ENCODE results near the gene PCAT7.
"Not testable (repeated sequence)": the region's sequence is repeated elsewhere in the genome, so short reads cannot be mapped to it uniquely, and the experiment has no call there.

The PCAT7 gene

DNA sequence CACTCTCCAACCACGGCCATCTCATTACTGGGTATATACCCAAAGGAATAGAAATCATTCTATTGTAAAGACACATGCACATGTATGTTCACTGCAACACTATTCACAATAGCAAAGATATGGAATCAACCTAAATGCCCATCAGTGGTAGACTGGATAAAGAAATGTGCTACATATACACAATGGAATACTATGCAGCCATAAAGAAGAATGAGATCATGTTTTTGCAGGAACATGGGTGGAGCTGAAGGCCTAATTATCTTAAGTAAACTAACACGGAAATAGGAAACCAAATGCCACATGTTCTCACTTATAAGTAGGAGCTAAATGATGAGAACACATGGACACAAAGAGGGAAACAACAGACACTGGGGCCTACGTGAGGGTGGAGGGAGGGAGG lies 9.4 kb downstream of the PCAT7 start:
- not testable (repeated sequence) for DNase-seq

DNA sequence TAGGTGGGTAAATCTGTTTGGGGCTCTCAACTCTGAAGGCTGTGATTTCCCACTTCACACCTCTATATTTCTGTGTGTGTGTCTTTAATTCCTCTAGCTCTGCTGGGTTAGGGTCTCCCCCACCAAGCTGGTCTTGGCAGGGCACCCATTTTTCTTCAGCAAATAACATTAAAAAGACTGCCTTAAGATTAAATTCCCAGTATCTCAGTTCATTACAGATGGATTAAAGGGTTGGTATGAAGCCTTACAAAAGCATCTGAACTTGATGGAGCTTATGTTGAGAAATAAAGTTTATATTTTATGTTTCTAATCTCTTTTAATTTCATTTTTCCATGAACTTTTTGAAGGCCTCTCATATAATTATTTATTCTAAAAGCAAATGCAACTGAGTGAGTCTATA lies 11.7 kb downstream of the PCAT7 start:
- DNase-seq: no peak

DNA sequence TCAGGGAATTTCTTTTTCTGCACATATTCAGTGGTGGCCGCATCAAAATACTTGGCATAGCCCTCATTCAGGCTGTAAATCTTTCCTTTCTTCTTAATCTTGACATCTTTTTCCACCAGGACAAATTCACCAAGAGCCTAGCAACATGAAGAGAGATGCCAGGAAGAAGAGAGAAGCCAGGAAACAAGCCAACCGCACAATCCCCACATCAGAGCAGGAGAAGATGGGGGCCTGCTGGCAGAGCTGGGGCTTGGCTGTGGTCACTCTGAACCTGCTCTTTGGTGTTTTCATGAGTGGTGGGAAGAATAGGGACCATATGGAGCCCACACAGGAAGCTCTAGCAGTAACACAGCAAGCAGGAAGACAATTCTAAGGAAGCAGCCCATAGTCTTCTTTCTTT lies 12.4 kb downstream of the PCAT7 start:
- DNase-seq: no peak

DNA sequence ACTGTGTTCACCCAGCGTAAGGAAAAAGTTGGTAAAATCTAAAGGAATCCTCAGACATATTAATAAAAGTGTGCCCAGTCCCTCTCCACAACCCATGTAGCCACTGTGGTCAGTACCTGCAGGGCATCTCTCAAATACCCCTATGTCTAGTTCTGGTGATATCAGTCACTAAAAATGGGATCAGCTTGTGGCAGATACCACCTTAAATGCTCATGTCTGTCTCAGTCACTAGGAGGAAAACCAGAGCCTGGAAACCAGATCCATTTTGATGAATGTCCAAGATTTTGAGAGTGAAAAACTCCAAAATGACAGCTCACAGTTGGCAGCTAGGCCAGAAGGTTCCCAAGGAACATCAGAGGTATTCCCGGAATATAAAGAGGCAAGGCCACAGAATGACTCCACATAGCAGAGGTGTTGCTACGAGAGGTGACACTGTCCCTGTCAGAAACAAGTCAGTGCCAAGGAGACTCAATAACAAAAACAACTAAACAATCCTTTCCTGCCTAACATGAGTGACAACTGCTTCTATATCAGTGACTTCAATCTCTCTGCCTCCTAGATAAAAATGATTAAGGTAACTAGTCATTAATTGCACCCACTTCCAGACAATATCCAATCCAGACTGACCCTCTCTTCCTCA lies 13.5 kb downstream of the PCAT7 start:
- no peak for DNase-seq

DNA sequence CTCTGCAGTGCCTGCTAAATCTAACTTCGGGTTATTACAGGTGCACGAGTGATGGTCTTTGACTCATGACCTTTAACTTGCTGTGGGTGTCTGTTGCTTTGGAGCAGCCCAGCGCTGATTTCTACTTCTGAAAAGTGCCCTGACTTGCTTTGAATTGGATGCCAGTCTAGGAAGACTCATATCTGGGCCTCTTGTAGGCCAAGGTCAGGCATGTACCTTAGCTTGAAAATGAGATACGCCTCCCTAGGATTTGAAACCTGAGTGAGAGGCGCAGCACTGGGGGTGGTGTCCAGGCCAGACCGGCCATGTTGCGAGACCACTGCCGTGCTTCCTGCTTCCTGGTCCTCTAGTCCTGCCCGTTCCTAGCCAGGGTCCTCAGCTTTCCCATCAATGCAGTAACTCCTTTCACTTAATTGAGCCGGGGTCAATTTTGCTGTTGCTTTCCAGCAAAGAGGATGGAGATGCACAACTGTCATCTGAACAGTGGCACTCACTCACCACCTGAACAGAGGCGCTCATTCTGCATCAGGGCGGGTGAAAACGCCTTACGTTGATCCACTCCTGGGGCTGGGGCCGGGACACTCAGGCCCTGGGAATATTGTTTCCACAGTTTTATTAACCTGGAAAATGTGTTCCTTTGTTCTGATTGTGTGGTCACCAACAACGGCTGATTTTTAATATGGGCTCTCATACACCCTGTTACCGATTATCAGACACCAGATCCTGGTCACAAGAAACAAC lies 14.3 kb downstream of the PCAT7 start:
- DNase-seq: no peak

DNA sequence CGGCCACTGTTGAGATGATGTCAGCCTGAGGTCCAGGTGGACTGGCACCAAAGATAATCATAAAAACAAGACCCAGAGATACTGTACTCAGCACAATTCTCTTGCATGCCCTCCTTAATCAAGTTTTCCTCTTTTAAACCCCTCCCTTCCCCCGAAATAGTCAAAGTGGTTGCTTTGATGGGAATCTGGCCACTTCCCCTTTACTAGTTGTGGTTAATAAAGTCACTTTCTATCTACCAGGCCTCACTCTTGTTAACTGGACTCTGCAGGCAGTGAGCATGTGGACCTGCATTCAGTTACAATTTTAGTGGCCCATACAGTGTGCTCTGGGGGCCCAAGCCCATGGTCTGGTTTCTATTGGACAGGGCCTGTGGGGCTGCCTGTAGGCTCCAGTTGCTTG lies 21.2 kb downstream of the PCAT7 start:
- no peak for DNase-seq

DNA sequence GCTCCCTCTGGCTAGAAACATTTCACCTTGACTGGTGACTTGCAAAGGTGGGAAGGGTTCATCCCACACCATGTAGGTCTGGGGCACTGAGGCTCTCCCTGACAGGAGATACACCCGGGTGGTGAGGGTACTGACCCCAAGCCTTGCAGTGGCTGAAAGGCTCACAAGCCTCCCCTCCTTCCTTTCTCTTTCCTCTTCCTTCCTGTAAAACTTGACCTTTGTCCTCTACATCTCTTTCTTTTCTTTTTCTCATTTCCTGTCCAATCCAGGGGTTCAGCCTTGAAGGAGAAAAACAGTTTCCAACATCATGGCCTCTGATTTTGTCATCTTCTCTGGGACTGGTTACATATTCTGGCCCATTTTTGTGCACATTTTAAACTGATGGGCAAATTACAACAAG lies 22.2 kb downstream of the PCAT7 start:
- DNase-seq: no peak

DNA sequence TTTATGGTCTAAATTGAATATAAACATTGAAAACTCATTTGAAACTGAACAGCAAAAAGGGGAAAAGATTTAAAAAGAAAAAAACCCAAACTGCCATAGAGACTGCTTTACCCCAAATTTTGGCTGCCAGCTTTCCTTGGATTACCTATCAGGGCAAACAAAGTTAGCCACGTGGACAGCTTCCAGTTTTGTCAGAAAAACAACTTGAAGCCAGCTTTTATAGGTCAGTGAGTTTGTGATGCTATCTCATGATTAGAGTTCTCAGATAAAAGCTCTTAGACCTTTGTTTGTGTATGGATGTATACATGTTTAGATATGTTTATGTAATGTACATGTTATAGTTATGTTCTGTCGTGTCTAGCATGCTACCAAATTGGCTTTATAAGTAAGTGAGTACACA lies 22.7 kb downstream of the PCAT7 start:
- DNase-seq: no peak

DNA sequence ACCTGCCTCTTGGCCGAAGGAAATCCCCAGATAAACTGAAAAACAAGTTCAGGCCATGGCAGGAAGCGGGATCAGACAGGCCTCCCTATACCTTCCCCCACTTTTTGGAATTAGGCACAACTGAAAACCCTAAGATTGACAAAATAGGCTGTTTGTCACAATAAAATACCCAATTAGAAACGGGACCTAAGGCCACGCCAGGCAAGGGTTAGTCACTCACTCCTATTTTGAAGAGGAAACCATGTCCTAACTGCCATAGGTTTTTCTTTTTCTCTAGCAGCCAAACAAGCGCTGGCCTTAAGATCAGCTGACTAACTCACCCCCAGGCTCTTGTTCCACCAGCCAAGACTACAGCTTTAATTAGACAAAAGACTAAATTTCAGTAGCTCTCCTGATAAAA lies 26.8 kb downstream of the PCAT7 start:
- DNase-seq: no peak

DNA sequence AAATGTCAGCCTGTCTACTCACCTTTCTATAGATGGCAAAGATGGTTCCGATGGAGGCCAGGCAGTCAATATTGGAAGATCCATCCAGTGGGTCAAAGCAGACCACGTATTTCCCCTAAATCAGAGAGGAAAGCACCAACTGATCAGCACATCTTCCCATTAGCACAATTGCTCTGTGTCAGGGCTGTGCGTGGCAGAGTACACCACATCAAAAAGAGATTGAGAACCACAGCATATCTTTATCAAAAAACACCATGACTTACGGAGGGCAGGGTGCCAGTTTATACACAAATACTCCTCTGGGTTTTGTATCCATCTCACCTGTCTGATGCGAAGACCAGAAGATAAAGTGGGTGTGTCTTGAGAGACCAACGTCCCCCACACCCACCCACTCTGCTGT lies 29.7 kb downstream of the PCAT7 start:
- DNase-seq: no peak

DNA sequence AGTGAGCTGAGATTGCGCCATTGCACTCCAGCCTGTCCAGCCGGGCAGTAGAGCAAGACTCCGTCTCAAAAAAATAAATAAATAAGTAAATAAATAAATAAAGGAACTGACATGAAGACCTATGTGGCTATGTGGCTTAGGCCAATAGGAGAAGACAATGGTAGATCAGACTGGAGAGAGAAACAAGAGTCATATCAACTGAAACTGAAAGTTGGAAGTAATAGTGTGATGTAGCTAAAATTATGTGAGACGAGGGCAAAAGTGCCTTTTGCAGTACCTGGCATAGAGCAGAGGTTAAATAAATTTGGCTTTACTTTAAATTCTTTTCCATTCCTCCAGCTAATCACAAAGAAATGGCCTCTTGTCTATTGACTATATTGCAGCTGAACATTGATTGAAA lies 31.4 kb downstream of the PCAT7 start:
- no peak for DNase-seq

DNA sequence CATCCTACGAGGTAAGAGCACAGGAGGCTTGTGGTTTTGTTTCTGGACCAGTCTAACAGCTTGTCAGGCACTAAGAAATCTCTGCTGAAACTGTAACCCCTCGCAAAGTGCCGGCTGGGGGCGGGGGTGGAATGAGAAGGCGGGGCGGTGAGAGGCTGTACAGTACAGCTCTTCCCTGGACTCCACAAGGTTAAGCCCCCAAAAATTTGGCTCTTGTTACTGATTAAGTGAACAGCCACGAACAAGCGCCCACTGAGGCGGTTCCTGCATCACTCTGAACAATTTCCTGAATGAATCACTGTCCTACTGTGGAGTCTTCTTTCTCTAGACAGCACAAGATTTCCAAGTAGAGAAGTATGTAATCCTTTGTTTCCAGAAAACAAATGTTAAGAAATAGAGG lies 31.9 kb downstream of the PCAT7 start:
- peak; percentile 12 for DNase-seq

DNA sequence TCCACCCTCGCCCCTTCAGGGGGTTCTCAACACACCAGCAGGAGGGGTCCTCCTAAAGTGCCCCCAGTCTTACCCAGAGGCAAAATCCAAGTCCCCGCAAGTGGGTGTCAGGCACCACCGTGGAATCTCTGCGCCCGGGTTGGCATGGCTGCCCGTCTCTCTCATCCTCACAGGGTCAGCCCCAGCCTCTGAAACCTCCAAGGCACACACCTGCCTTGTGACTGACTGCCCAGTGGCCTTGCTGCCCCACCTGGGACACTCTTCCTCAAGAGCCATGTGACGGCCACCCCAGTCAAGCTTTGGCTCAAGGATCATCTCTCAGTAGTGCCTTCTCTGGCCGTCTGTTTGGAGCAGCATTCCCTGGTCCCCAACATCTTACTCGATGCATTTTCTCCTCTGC lies 33.8 kb downstream of the PCAT7 start:
- DNase-seq: no peak

DNA sequence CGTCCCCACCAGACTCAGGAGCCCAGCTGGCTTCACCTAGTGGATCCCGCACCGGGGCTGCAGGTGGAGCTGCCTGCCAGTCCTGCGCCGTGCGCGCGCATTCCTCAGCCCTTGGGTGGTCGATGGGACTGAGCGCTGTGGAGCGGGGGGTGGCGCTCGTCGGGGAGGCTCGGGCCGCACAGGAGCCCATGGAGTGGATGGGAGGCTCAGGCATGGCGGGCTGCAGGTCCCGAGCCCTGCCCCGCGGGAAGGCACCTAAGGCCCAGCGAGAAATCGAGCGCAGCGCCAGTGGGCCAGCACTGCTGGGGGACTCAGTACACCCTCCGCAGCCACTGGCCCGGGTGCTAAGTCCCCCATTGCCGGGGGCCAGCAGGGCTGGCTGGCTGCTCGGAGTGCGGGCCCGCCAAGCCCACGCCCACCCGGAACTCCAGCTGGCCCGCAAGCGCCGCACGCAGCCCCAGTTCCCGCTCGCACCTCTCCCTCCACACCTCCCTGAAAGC lies 36.2 kb downstream of the PCAT7 start:
- DNase-seq: not testable (repeated sequence)

DNA sequence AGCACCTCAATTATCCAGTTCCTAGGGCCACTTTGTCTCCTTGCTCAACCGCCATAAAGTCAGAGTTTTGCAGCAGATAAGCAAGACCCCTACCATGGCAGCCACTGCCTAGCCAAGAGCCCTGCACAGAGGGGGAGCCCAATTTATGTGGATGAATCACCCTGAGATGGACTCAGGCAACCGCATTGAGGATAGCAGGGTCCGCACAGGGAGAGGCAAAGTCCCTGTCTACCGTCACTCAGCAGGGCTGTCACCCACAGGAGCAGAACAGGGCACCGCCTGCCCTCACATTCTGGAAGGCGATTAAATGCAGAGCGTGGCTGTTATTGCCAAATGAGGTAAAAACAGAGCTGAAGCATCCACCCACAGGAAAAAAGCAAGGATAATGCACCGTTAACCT lies 37.0 kb downstream of the PCAT7 start:
- no peak for DNase-seq

DNA sequence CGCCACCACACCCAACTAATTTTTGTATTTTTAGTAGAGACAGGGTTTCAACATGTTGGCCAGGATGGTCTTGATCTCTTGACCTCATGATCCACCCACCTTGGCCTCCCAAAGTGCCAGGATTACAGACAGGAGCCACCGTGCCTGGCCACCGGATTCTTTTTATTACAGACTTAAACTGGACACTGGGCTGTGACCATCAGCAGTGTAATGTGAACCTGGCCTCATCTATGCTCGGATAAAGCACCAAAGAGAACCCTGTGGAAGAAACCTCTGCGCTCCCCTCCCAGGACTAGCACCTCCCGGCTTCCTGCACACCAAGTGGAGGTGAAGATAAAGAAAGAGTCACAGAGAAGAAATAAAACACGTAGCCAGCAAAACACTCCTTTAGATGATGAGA lies 37.8 kb downstream of the PCAT7 start:
- not testable (repeated sequence) for DNase-seq

DNA sequence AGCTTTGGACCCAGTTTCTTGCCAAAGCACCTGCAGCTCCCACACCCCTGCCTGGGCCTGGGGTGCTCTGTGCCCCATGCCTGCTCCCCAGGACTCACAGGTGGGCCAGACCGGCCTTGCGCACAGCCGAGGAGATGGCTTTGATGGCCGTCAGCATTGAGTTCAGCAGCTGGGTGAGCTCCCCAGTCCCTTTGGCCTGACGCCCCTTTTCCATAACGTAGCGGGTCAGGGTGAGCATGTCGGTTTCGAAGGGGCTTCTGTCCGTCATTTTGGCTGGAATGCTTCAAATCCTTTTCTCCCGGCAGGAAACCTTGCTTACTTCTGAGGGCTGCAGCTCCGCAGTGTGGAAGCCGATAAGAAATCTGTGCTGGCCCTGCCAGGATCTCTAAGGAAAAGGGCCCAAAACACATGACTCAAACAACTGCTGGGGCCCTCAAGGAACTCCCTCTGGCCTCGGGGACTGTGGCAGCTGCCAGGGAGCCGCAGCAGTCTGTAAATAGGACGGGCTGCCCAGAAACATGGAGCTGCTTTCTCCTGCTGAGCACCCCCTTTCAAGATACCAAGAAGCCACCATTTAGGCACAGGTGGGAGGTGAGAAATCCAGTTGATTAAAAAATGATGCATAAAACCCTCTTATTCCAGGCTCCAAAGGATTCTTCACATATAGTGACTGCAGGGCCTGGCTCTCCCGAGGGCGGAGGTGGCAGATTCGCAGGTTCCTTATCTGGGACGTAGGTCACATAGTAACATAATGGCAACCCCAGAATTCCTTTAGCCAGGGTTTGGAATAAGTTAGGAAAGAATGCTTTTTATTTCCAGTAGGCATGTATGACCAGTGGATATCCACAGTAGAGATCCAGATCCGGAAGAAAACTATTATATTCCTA lies 38.8 kb downstream of the PCAT7 start, which contains the start of gene FBP2:
Gene FBP2 (minus strand): TSS at position 366 of the 887 bp plus-strand sequence. CDS start 98 bp downstream, at position 268.
- no peak for DNase-seq

DNA sequence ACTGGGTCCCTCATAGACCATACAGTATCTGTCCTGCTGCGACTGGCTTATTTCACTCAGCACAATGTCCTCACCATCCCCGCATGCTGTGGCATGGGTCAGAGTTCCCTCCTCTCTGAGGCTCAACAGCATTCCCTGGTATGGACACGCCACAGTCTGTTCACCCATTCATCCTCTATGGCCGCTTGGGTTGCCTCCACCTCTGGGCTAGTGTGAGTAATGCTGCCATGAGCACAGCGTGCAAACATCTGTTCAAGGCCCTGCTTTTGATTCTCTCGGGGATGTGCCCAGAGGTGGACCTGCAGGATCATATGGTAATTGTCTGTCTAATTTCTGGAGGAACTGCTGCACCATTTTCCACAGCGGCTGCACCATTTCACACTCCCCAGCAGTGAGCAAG lies 44.2 kb downstream of the PCAT7 start:
- no peak for DNase-seq

DNA sequence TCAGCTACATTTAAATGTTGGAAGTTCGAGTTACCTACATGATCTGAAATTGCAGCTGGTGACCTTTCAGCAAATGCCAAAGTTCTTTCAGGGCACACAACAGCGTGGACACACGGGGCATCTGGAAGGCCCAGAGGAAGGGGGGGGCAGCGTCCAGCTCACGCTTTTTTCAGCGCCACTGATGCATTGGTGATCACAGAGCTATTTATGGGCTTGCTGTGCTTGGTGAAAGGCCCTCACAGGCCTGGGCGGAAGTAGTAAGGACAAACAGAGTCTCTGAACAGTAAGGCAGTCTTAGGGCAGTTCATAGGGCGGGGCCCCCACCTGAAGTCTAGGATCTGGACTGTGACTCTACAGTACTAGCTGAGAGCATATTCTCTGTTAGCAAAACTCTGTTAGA lies 45.4 kb downstream of the PCAT7 start:
- no peak for DNase-seq

DNA sequence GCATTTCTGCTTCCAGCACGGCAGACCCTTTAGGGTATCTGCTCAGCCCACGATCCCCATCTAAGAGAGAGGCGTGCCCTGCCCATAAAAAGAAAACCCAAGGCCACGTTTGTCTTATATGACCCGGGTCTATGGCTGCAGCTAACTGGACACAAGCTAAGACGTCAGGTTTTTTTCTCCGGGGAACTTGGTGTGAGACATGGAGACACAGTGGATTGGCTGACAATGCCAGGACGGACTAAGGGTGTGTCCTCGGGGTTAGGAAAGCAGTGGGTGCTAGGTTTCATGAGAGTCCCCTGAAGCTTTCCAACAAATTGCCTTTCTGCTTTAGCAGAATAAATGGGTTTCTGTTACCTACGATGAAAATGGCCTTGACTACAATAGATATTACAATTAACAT lies 45.8 kb downstream of the PCAT7 start:
- no peak for DNase-seq

DNA sequence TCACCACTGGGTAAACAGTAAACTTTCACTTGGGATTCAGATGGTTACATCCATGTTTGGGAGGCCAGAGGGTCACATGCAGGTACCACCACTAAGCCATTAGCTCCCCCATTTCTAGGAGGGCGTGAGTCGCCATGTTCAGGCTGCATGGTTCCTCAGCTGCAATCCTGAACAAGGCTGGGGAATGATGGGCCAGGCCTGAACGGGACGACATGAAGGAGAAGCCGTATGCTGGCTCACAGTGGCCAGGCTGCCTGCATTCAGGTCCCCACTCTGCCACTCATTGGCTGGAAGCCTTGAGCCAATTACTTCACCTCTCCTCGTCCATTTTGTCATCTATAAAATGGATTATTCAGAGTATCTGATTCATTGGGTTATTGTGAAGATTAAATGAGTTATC lies 47.8 kb downstream of the PCAT7 start:
- DNase-seq: no peak

DNA sequence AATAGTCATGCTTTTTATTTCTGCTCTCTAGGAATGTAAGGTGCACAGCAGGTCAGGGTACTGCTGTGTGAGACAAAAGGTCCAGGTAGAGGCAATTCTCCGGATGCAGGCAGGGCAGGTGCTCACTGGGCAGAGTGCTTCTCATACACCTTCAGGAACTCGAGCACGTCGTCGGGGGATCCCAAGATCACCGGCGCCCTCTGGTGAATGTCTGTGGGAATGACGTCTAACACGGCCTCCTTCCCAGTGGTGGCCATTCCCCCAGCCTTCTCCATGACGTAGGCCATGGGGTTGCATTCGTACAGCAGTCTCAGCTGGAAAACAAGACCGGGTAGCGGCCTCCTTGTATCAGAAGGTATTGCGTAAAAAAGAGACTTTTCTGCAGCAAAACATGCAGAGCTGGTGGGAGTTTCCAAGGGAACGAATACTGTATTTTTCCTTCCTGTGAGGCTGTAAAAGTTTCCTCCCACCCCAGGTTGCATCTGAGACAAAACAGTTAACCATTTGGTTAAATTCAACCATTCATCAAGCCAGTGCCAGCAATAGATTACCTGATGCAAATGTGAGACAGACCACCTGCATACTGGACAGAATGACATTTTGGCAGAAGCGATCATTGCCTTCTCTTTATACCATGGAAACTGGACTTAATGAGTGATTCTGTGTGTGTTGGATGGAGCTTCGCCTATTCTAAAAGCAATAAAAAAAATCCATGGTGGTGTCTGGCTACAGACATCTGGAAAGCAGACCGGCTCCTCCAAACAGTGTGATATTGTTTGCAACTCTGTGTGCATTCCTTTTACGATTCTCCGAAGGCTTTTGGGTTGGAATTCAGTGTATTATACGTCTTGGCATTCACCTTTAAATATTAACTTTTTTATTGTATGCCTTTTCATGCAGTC lies 48.6 kb downstream of the PCAT7 start:
- DNase-seq: peak; percentile 75
